ENCODE measurements around the gene PPP1CA.
A peak's percentile ranks its signal among the peaks of the same experiment; 100 is the strongest.
"Not testable (repeated sequence)": the region's sequence is repeated elsewhere in the genome, so short reads cannot be mapped to it uniquely, and the experiment has no call there.

PPP1CA gene

GRCh38 chr11:67416416-67417335 is 15.0 kb upstream of the PPP1CA start:
- DNase-seq (ENCODE audit: low spot score) = peak; percentile 58

DNA sequence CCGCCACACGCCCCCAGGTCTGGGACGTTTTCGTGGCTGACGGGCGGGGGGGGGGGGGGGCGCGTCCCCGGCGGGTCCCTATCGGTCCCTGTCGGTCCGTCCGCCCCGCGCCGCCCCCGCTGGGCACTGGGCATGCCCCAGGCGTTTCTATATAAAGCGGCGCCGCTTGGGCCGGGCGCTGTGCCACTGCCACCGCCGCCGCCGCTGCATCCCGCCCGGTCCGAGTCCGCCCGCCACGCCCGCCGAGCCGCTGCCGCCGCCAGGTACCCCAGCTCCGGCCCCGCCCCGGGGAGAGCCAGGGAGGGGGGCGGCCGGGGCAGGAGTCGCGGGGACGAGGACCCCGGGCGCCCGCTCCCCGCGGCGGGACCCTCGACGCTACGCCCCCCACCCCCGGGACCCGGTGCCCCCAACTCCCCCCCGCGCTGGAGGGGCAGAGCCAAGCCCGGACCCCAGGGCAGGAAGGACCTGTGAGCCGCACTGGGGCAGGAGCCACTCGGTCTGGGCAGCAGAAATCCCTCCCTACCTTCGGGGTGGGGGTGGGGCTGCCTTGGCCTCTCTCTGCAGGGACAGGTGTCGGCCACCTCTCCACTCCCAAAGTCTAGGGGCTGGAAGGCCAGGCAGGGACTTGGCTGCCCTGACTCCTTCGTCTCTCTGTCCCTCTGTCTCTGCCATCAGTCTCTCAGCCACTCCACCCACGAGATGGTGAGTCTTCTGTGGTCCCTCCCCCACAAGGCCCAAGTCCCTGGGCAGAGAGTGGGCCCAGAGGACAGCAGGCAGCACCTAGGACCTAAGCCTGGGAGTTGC is 14.0 kb upstream of the PPP1CA start, which contains the start of gene CARNS1:
Gene CARNS1 (plus strand): TSS at position 178 of the 804 bp plus-strand sequence. CDS start 522 bp downstream, at position 700.
- DNase-seq (ENCODE audit: low spot score) = no peak

GRCh38 chr11:67413266-67413849 is 11.7 kb upstream of the PPP1CA start:
- DNase-seq (ENCODE audit: low spot score) = peak; percentile 45

DNA sequence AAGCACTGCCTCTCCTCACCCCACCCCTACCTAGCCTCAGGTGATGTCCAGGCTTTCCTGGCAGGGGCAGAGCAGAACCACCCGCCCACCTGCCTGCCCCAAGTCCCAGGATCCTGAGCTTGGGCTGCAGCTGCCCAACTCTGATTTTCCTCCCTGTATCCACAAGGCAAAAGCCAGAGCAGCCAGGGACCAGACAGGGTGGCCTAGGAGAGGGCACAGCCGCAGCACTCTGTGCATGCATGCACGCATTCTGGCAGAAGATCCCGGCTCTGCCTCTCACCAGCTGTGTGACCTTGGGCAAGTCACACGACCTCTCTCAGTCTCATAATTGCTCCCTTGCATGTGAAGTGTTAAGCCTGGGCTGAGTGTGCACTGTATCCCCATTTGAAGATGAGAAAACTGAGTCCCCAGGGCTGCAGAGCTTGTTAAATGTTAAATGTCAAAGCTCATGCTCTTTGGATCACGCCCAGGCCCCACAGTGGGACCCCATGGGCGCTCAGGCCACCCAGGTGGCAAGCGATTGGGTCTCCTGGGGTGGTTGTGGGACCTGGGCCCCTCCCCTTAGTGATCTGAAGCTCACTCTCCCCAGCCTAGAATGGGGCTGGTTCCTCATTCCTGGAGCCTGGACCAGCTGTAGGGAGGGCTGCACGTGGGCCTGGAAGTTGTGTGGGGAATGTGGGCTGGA is 11.0 kb upstream of the PPP1CA start:
- no peak for DNase-seq (ENCODE audit: low spot score)

DNA sequence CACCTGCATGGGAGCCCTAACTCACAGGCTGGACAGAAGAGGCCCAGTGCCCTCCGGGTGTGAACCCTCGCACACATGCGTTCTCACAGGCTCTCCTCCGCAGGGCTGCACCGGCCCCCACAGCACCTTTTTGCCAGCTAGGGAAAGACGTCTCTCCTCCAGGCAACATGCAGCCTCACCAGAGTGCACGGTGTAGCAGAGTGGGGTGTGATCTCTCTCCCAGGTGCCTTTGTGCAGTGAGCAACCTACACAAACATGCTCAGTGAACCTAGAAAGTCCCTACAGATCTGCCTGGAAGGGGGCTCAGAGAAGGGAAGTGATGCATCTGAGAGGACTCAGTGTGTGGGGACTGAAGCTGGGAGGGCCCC is 10.1 kb upstream of the PPP1CA start:
- DNase-seq (ENCODE audit: low spot score) = no peak

DNA sequence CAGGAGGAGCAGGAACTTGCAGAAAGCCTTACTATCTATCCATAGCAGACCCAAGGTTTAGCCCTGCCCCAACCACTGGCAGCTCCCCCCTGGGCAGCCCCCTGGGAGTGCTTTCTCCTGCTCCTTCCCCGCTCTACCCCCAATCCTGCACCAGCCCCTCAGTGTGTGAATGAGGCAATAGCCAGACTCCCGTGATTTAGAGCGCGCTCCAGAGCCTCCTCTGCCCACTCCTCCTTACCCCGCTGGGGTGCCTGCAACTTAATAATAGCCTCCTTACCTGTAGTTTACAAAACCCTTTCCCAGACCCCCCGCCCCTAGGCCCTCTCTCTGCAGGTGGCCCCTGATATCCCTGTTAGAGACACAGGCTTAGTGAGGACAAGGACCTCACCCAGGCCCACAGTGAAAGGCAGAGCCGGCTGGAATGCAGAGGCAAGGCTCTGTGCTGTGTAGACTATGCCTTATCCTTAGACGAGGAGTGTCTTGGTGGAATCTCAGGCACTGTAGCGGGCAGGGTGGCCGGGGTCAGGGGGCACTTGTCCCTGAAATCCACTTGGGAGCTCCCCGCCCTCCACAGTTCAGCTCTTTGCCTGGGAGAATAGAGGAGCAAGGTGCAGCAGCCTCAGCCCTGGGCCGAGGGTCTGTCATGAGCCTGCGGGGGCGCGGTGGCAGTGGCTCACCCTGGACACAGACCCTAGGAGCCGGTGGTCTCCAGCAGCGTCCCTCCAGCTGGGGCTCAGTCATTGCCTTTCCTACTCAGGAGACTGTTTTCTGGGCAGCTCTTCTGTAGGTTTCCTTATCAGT is 9.5 kb upstream of the PPP1CA start:
- no peak for DNase-seq (ENCODE audit: low spot score)

GRCh38 chr11:67410369-67410831 is 8.7 kb upstream of the PPP1CA start:
- peak; percentile 98 for DNase-seq (ENCODE audit: low spot score)

DNA sequence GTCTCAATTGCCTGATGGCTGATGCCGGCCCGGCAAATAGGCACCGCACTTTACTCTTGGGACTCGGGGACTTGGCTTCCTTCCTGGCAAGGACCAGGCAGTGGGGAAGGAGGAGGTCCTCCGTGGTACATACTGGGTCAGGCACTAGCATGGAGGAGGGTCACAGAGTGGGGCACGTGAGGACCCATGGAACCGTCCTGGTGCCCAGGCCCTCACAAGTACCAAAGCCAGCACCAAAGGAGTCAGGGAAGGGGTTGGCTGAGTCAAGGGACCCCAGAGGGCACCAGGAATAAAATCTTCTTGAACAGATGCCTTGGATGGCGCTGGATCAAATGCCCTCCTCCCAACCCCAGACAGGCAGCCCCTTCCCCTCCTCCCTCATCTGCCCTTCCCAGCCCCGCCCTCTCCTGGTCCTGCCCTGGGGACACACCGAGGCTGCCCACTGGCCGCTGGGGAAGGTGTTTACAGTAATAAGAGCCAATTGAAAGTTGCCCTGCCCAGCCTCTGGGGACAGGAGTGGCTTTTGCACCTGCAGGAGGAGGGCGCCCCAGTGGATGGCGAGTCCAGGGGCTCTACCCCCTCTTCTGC is 8.2 kb upstream of the PPP1CA start:
- DNase-seq (ENCODE audit: low spot score) = peak; percentile 40

GRCh38 chr11:67409261-67409666 is 7.6 kb upstream of the PPP1CA start:
- no peak for DNase-seq (ENCODE audit: low spot score)

- no peak for DNase-seq (ENCODE audit: low spot score)
Observed at GRCh38 chr11:67408437-67409200, 7.0 kb upstream of the PPP1CA start.

DNA sequence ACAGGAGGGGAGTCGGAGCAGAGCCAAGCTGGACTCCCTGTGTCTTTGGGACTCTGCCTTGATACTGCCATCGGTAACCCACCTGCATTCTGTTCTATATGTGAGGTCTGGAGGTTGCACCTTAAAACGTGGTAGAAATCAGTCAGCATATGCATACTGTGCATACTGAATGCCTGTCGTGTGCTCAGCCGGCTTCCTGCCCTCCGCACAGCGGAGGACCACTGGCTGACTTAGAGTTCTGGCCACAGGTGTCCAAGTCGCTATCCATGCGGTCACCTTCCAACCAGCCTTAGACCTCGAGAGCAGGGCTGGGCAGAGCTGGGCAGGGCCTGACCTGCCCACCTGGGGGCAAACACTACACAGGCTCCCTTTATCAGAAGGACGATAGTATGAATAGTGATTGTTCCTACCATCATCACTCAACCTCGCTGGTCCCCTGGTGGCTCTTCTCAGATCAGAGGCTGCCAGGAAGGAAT is 6.1 kb upstream of the PPP1CA start:
- DNase-seq (ENCODE audit: low spot score) = peak; percentile 24

DNA sequence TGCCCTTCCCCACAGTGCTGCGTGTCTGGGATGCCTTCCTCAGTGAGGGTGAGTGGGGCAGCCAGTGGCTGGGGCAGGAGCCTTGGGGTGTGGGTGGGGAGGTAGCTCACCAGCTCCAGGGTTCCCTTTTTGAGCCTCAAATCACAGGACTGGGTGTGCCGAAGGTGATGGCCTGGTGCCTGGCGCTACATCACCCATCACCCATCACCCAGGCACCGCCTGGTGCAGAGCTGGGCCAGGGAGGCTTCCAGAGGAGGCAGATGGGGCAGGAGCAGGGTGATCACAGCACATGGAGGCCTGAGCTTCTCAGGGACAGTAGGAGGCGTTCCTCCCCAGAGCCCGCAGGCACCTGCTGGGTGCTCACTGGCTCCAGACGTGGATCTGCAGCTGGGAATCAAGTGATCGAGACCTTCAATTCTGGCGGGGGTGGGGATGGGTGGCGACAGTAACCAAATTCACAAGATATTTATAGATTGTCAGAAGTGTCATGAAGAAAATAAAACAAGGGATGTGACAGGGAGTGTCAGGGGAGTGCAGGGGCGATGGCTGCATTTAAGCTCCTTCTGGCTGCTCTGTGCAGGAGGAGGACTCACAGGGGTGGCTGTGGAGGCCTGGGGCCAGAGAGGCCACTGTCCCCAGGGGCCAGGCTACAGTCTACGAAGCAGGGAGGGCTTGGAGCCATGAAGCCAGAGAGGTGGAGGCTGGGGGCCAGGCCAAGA is 5.5 kb upstream of the PPP1CA start:
- peak; percentile 75 for DNase-seq (ENCODE audit: low spot score)

GRCh38 chr11:67406420-67406968 is 4.8 kb upstream of the PPP1CA start:
- DNase-seq (ENCODE audit: low spot score) = no peak

DNA sequence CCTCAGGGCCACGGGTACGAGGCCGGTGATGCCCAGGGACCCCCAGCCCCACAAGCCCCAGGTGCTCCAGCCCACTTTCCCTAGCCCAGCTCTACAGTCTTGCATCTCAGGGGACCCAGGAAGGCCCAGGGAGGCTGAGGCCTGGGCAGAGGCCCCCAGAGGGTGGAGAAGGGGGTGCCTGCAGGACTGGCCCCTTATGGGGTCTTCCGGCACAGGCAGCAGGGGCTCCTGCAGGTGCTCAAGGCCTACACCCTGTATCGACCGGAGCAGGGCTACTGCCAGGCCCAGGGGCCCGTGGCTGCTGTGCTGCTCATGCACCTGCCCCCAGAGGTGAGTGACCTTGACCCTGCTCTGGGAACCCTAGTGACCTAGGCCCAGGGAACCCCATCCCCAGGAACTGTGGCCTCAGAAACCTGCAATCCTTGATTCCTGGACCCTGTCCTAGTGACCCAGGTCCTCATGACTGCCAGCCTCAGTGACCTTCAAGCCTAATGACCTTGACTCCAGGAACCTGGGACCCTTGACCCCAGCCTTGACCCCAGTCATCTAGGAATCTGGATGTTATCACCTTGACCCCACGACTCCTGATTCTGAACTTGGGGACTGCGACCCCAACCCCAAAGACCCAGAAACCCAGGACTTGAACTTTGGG is 4.2 kb upstream of the PPP1CA start:
- no peak for DNase-seq (ENCODE audit: low spot score)

DNA sequence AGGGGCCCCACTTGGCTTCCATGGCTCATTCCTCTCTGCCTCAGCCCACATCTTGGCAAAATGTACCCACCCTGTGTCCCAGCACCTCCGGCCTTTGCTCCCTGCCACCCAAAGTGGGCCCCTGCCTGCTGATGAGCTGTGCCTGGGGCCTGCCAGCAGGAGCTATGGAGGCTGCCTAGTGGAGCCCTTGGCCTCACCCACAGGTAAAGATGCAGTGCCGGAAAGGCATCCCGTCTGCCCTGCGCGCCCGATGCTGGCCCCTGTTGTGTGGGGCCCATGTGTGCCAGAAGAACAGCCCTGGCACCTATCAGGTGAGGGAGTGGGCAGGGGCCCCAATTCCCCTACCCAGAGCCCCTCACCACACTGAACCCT is 3.5 kb upstream of the PPP1CA start:
- DNase-seq (ENCODE audit: low spot score) = no peak

GRCh38 chr11:67404515-67405195 is 3.0 kb upstream of the PPP1CA start:
- no peak for DNase-seq (ENCODE audit: low spot score)

DNA sequence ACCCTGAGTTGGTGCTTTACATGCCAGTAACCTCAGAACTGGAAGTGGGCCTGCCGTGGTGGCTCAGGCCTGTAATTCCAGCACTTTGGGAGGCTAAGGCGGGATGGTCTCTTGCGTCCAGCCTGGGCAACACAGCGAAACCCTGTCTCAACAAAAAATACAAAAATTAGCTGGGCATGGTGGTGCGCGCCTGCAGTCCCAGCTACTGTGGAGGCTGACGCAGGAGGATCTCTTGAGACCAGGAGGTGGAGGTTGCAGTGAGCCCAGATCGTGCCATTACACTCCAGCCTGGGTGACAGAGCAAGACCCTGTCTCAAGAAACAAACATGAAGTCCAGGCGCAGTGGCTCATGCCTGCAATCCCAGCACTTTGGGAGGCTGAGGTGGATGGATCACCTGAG is 1.4 kb upstream of the PPP1CA start:
- not testable (repeated sequence) for DNase-seq (ENCODE audit: low spot score)
